ENCODE results near the gene ADD1.

ADD1 gene

GRCh38 chr4:2963966-2964471 lies 120.4 kb downstream of the ADD1 start:
- no peak for DNase-seq (ENCODE audit: low read depth, low spot score)

- no peak for DNase-seq (ENCODE audit: low read depth, low spot score)
Measured at GRCh38 chr4:2964706-2965258, 121.1 kb downstream of the ADD1 start.

- DNase-seq (ENCODE audit: low read depth, low spot score), result no peak
Measured at GRCh38 chr4:2965262-2965661, 121.6 kb downstream of the ADD1 start.

- no peak for DNase-seq (ENCODE audit: low read depth, low spot score)
Measured at GRCh38 chr4:2968381-2968780, 124.7 kb downstream of the ADD1 start.

- no peak for DNase-seq (ENCODE audit: low read depth, low spot score)
Measured at GRCh38 chr4:2971275-2971674, 127.6 kb downstream of the ADD1 start.

GRCh38 chr4:2977211-2978088 lies 133.8 kb downstream of the ADD1 start:
- no peak for DNase-seq (ENCODE audit: low read depth, low spot score)

Data from iPS DF 19.7 (cell line).